Measurements from ENCODE around the gene SERINC5.
"Not testable (repeated sequence)": the region's sequence is repeated elsewhere in the genome, so short reads cannot be mapped to it uniquely, and the experiment has no call there.

The SERINC5 gene

DNA sequence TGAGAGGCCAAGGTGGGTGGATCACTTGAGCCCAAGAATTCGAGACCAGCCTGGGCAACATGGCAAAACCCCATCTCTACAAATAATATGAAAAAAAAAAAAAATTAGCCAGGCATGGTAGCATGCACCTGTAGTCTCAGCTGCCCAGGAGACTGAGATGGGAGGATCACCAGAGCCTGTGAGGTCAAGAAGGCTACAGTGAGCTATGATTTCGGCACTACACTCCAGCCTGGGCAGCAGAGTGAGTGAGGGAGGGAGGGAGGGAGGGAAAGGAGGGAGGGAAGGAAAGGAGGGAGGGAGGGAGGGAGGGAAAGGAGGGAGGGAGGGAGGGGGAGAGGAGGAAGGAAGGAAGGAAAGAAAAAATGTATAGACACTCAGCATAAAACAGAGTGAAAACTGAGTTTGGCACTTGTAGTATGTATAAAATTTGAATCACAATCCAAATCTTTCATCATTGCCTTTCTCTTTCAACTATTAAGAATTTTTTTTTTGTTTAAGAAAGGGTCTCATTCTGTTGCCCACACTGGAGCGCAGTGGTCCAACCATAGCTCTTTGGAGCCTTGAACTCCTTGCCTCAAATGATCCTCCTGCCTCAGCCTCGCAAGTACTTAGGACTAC, 27.8 kb downstream of the SERINC5 start:
- DNase-seq (ENCODE audit: low read depth), result no peak

DNA sequence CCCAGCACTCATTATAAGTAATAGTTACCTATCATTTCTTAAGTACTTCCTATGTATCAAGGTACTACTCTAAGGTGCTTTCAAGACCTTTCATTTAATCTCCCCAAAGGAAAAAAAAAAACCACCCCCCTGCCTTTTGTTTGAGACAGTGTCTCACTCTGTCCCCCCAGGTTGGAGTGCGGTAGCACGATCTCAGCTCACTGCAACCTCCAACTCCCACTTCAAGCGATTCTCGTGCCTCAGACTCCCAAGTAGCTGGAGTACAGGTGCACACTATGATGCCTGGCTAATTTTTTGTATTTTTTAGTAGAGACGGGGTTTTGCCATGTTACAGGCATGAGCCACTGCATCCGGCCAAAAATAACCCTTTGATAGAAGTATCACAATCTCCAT, 29.9 kb downstream of the SERINC5 start:
- no peak for DNase-seq (ENCODE audit: low read depth)

DNA sequence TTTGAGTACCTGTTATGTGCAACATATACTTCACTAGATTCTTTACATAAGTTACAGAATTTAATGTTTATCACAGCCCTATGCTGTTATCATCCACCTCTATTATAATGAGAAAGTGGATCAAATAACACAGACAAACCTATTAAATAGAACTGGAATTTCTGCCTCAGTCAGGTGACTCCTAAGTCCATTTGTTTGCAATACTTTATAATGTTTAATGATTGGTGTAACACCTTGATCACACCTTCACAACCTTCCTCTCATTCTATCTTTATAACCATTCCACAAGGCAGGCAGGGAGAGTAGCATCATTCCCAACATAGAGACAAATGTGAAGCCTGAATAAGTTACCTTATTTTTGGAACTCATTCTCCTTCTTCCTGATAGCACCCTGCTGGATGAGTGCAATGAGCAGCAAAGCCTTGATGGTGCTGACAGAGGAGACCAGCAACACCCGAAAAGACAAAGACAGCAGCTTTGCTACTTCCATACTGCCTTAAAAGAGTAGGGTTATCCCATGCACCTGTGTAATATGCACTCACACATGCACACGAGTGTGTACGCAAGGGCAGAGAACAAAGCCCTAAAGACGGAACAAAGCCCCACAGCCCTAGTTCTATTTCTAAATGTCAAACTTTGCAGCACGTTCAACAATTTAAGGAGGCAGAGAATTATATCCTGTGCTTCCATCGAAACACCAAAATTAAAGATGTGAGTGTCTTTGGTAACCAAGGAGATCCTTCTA, 30.5 kb downstream of the SERINC5 start:
- no peak for DNase-seq (ENCODE audit: low read depth)

DNA sequence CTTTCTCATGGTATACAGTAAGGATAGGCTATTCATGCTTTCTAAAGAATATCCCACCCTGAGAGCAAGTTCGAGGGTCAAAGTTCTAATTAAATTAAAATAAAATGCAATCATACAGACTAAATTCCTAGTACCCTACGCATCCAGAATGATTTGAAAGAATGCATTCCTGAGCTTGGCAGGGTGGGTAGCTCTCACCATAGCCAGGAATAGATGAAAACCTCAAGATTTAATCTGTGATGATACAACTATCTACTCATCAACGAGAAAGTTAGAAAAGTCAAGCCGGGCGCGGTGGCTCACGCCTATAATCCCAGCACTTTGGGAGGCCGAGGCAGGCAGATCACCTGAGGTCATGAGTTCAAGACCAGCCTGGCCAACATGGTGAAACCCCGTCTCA, 32.3 kb downstream of the SERINC5 start:
- no peak for DNase-seq (ENCODE audit: low read depth)

DNA sequence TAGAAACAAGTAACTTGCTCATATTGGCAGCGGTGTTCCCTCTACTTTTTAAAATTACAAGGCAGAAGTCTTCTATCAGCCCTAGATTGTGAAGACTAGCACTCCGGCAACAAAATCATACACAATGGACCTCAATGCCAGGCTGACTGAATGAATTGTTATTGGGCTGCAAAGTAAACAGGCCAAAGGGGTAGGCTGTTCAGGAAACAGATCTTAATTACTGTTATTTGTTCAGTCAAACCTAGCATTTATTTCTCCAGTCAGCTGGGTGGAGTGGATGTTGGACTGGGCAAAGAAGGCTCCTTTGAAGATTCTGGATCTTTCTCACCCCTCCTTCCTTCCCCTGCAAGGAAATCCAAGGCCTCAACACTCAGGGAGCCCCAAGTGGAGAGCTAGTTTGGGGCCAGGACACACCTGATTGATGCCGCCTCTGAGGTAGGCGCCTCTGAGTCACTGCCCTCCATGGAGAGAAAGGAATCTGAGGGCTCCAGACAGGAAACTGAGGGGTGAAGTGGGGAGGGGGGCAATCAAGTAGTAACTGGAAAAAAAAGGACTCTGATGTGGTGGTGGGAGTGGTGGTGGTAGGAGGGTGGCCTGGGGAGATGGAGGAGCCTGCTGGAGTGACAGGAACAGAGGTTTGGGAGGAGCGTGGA, 35.5 kb downstream of the SERINC5 start:
- no peak for DNase-seq (ENCODE audit: low read depth)

DNA sequence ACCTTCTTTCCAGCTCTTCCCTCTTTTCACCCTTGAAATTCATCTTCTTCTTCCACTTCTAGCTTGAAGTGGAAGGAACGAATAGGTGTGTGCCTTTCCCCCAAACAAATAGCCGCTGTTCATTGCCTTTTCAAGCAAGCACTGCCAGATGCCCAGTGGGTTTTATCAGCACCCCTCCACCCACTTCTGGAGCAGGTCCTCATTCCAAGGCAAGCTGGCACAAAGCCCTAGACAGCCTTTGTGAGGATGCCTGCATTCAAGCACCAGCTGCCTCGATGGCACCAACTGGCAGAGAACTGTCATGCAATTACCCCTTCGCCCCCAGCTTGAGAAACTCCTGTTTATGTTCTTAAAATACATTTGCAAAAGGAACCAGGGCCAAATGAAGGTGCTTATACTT, 36.5 kb downstream of the SERINC5 start:
- no peak for DNase-seq (ENCODE audit: low read depth)

DNA sequence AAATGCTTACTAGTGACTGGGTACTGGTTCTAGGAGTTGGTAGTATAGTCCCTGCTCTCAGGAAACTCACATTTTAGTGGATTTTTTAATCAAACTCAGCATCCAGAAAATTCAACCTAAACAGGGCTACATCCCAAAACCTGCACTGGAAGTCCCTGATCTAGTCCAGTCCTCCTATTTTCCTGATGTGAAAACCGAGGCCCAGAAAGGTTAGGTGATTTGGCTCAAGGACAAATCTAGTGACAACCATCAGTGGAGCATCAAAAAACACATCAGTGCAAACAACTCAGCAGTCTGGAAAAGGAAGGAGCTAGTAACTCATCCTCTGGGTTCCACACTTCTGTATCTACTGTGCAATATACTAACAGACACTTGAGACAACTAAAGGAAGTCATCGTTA, 38.2 kb downstream of the SERINC5 start:
- no peak for DNase-seq (ENCODE audit: low read depth)

DNA sequence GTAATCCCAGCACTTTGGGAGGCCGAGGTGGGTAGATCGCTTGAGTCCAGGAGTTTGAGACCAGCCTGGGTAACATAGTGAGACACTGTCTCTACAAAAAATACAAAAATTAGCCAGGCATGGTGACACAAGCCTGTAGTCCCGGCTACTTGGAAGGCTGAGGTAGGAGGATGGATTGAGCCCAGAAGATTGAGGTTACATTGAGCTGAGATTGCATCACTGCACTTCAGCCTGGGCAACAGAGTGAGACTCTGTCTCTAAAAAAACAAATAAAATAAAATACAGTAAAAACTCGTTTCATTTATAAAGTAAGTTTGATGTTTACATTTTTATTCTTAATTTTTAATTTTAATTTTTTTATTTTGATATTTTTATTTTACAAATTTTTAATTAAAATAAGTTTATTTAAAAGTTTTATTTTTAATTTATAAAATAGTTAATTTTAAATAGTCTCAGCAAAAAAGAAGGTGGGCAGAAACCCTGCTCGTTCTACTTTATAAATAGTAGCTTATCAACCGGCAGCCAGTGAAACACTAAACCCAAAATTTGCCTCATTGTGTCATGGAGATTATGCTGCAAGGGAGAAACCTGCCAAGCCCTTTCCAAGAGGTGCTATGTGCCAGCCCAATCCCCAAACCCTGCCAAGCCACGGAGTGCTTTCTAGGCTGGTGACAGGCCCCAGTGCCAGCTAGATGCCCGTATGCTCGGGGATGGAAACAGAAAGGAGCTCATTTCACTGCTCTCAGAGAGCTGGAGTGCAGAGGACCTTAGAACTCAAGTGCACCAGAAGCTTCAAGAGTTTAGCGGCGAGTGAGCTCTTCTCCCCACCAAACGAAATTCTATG, 38.9 kb downstream of the SERINC5 start:
- DNase-seq (ENCODE audit: low read depth), result no peak

DNA sequence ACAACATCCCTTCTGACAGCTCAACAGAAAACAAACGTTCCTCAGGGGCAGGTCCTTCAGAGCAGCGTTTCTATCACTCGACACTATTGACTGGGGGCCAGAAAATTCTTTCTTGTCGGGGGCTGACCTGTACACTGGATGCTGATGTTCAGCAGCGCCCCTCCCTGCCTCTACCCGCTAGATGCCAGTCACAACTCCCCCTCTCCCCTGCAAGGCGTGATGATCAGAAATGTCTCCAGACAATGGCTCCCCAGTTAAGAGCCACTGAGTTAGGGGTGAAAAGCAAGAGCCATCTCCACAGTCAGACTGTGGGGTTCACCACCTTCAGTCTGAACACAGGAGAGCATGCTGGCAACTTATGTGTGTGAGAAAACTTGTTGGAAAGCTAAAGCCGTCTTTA, 39.8 kb downstream of the SERINC5 start:
- DNase-seq (ENCODE audit: low read depth), result no peak

DNA sequence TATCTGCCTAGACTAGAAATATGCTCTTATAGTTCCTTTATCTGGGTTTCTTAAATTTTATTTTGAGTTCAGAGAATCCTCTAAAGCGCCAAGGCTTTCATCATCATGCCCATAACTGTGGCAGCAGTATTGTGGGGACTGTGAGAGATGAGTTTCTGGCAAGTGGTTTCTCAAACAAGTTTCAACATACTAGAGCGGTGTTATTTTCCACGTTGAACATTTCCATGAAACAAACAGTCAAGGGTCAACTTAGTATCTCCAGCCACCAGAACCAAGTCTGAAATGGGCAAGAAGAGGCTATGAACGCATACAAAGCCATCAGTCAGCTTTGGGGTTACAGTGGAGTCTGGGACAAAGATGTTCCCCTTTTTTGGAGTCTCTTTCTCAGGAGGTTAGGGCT, 40.3 kb downstream of the SERINC5 start:
- no peak for DNase-seq (ENCODE audit: low read depth)

DNA sequence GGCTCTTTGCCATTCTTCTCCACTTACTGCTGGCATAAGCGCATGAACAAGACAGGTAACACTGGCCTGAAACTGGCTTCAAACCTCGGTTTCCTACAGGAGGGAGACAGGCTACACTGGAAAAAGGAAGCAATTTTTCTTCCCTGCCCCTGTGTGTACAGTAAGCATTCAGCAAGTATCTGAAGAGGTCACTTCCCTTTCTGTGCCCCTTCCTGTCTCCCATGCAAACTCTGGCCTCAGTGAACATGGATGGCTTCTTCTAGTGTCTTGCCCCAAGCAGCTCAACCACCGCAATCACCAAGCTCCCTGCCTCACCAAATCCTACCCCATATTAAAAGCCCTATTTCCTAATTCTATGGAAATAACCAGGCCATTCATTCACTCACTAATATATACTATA, 42.4 kb downstream of the SERINC5 start:
- DNase-seq (ENCODE audit: low read depth), result no peak

DNA sequence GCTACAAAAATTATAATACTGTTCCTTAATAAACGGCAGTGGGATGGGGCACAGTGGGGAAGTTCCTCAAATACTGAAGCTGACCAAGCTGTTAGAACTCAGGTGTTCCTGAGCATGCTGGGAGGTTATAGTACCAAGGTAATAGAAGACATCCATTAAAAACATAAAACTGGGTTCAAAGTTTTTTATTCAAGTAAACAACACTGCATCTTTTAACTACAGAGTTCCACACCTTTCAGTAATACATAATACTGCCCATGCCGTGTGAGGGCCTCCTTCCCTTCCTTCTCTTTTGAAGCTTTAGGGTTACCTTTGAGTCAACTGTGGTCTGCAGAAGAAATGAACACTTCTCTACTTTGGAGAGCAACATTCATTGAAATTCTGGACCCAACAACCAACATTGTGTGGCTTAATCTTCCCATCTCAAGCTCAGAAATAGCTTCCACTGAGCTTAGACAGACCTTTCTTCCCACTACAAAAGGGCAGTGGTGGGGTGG, 43.6 kb downstream of the SERINC5 start:
- DNase-seq (ENCODE audit: low read depth), result no peak

DNA sequence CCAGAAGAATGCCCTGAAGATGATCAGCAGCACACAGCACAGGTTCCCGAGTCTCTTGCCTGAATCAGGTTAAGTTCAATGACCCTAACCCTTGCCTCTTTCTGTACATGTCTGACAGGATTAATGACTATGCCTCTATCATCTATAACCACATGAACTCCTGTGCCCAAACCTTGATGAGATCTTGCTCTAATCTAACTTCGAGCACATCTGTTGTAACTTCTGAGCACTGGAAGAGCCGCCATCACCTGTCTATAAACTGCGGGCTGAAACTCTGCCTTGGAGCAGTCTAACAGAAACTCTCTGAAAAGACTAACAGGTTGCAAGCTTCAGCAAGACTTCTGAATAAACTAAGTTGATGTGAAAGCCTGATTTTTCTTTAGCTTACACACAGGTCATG, 44.5 kb downstream of the SERINC5 start:
- DNase-seq (ENCODE audit: low read depth), result no peak

DNA sequence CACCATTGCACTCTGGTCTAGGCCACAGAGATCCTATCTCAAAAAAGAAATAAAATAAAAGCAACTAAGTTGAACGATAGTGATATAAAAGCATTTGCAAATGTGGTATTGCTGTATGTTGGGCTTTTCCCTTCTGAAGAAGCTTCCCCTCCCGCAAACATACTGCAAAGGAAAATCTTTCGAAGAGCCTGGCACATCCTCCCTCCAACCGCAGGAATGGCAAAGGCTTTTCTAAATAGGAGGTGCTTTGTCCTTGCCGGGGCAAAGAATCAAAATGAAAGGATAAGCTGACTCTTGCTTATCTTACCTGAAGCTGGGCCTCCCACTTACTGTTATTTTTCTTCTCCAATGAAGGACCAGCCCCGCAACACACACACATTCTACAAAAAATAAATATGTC, 45.8 kb downstream of the SERINC5 start:
- DNase-seq (ENCODE audit: low read depth), result no peak

DNA sequence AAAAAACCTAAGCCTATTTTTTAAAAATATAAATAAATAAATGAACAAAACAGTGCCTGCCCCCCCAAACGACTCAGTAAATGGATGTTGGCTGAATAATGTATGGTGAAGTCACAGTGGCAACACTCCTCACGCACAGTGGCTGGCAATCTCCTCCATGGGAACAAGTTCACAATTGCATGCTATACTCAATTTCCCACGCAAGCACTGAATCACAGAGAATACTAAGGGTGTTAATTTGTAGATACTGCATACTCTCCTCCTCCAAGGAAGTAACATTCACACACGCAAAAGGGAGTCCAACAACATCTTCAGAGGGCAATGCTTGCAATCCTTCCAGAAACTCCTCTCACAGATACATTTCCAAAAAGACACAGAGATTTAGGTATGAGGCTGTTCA, 47.5 kb downstream of the SERINC5 start:
- no peak for DNase-seq (ENCODE audit: low read depth)

DNA sequence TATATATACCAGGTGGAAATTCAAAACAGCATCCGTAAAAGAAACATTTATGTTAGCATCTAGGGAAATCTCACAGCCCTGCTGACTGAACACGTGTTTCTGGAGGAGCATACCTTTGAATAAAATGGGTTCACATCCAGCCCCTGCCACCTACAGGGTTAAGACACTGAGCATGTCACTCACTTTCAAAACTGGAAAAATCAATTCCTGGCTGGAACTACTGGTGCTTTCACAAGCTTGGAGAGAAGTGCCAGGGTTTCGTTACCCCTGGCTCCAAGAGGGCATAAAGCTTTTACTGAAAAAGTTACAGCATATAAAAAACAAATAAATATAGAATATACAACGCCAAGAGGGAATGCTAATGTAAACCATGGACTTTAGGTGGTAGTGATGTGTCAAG, 48.0 kb downstream of the SERINC5 start:
- DNase-seq (ENCODE audit: low read depth), result no peak

DNA sequence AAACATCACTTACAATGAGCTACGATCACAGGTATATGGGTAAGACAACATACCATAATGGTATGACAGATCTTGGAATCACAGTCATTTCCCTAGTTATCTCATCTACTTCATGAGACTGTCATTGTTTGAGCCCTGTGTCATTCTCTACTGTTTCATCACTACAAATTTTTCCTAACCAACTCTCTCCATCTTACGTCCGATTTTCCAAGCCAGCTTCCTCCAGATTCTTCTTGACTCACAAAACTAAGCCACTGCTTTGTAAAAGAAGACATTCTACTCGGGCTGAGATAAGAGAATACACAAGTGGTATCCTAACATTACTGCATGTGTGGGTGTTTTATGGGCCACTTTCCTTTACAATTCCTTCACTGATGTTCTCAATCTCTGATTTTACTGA, 49.6 kb downstream of the SERINC5 start:
- peak; percentile 49 for DNase-seq (ENCODE audit: low read depth)

DNA sequence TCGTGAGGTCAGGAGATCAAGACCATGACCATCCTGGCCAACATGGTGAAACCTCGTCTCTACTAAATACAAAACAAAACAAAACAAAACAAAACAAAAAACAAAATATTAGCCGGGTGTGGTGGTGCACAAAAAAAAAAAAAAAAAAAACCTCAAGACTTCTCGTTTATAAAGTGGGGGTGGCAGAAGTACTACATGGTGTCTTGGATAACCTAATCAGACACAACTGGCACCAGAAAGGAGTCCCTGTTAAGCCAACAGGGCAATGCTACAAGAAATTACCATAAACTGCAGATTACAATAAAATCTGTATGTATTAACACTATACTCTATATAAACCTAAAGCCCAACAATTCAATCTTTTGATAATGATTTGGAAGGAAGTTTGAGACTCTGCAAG, 50.0 kb downstream of the SERINC5 start:
- no peak for DNase-seq (ENCODE audit: low read depth)

DNA sequence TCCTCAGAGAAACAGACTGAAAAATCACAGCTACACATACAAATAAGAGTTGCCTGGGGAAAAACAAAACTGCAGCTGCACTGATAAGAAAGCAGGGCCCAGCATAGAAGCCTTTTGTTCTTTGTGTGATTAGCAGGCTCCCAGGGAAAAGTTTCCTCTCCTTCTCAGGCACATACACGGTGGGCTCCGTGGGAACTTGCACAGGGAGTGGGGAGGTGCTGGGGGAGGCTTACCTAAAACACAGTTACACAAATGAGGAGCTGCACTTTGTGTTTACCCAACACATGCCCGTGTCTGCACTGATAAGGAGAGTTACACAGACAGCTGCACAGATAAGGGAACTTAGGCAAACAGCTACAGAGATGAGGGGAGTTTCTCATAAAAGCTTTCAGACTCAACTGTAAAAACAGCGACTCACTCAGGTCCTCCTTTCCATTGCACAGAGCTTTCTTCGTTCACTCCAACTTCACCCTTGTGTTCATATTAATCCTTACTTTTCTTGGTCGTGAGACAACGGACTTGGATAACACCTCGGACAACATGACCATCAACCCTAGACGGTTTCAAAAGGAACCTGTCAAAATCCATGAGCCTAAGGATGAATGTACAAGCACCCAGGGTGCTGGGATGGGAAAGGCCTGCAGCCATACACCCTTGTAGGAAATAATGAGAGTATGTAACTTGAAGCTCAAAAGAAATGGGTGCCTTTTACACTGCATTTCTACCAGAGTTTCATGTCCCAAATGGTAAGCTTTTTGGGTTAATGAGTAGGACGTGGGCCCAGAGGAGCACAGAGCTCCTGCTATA, 50.8 kb downstream of the SERINC5 start:
- DNase-seq (ENCODE audit: low read depth), result no peak

DNA sequence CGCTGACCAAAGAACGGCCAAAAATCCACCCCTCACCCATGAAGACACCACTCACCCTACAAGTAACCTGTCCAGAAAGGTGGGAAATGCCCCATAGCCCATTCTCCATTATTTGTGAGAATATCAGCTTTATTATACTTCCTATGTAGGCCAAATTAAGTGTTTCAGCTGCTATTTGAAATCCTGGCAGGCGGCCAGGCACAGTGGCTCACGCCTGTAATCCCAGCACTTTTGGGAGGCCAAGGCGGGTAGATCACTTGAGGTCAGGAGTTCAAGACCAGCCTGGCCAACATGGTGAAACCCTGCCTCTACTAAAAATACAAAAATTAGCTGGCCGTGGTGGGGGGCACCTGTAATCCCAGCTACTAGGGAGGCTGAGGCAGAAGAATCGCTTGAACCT, 54.1 kb downstream of the SERINC5 start:
- not testable (repeated sequence) for DNase-seq (ENCODE audit: low read depth)

DNA sequence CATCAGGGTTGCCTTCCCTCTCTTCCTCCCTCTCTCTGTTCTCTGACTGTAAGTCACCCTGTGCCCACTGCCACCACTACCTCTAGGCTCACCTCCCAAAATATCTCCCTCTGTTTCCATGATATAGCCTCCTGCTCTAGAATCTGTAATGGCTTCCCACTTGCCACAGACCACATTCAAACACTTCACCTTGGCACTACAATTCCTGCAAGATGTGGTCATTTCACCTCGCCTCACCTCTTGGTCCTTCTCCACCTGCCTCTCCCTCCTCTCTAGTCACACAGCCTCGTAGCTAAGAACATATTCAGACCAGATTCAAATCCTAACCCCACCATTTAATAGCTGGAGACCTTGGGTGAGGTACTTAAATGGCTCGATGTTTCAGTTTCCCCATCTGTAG, 56.9 kb downstream of the SERINC5 start:
- no peak for DNase-seq (ENCODE audit: low read depth)

DNA sequence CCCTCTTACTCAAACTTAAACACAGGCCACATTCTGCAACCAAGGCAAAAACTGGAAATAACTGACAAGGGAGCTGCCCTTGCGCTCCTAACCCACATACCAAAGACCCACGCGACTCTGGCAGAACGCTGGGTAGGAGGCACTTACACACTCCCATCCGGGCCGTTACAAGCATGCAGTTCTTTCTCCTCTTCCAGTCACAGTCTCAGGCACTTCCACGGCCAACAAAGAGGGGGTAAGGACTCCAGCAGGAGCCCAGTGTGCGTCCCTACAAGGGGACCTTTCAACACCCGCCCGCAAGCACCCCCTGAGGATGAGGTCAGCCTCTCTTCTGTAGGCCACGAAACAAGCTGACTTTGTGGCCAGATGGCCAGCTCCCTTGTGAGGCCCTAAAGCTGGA, 57.4 kb downstream of the SERINC5 start:
- peak; percentile 55 for DNase-seq (ENCODE audit: low read depth)

Measured in stromal cell of bone marrow (primary cell).